Lung (tissue), 12 donors: ENCODE measurements around the gene ZBTB46. TPM values are rescaled to one million over a fixed set of nuclear protein-coding genes. Genes with fewer than 3 reads are reported as not detected.

Experiments
- ATAC-seq: fragments of 200-7000 bp; cut with Tn5 transposase; one replicate; pipeline ENCODE4 v1.9.1; 2020; ENCODE audit warnings: moderate number of reproducible peaks; ENCODE audit not compliant: insufficient read depth, low FRiP score
- DNase-seq, 3 donors: peaks; one replicate each; pipeline ENCODE4 v3.0.0-alpha.2; 2013 to 2017
- H3K27ac ChIP-seq, 2 donors: one replicate each; pipeline ENCODE4 v1.5.1; 2013; ENCODE audit warnings: mild to moderate bottlenecking in 2 of 2, moderate library complexity in 2 of 2, control low read depth in 1 of 2, inconsistent platforms in 1 of 2, low read depth in 1 of 2, low read length in 1 of 2
- H3K27me3 ChIP-seq, 3 donors: one replicate each; pipeline ENCODE4 v1.5.1; 2013; ENCODE audit warnings: low read length in 2 of 3; ENCODE audit not compliant: control insufficient read depth in 3 of 3, insufficient read depth in 3 of 3
- H3K36me3 ChIP-seq, 4 donors: one replicate each; pipeline ENCODE4 v1.5.1; 2013; ENCODE audit warnings: low read length in 4 of 4, mild to moderate bottlenecking in 1 of 4, moderate library complexity in 1 of 4; ENCODE audit not compliant: control insufficient read depth in 4 of 4, insufficient read depth in 4 of 4
- H3K4me1 ChIP-seq, 5 donors: one replicate each; pipeline ENCODE4 v1.5.1; 2013; ENCODE audit warnings: low read length in 5 of 5, mild to moderate bottlenecking in 2 of 5, moderate library complexity in 1 of 5; ENCODE audit not compliant: control insufficient read depth in 5 of 5, insufficient read depth in 5 of 5
- H3K4me3 ChIP-seq: one replicate; pipeline ENCODE4 v1.5.1; 2013; ENCODE audit warnings: mild to moderate bottlenecking, control low read depth, moderate library complexity
- H3K9ac ChIP-seq, 2 donors: one replicate each; pipeline ENCODE4 v1.5.1; 2013; ENCODE audit warnings: low read length in 2 of 2, control low read depth in 1 of 2; ENCODE audit not compliant: insufficient read depth in 1 of 2
- H3K9me3 ChIP-seq, 4 donors: one replicate each; pipeline ENCODE4 v1.5.1; 2013; ENCODE audit warnings: low read length in 3 of 4, mild to moderate bottlenecking in 1 of 4, moderate library complexity in 1 of 4; ENCODE audit not compliant: control insufficient read depth in 4 of 4, insufficient read depth in 3 of 4
- CTCF ChIP-seq: IDR thresholded peaks from 2 replicates; pipeline ENCODE4 v1.5.1; 2012; ENCODE audit warnings: mild to moderate bottlenecking; ENCODE audit errors: control extremely low read depth, extremely low read depth
- WGBS, 2 donors: extraction: QIAGEN DNeasy Blood & Tissue Kit; methylation state at CpG; one replicate each; pipeline ENCODE4 v1.1.7; 2013; 5-methylcytosine and 5-hydroxymethylcytosine counted together
- polyA plus RNA-seq, 2 donors: library from polyadenylated mRNA; stranded (reverse); fragments of 200-250 nt; gene quantifications; one replicate each; pipeline ENCODE4 v1.2.1, GENCODE V29; 2013
- total RNA-seq, 2 donors: library from RNA; depleted of rRNA in 1 of 2; stranded (reverse); fragments of >200 nt in 1 of 2; gene quantifications; one replicate each; pipeline ENCODE4 v1.2.1, GENCODE V29; 2014 to 2021
- donor health status: control.
- donor health status: control.
- donor health status: Bipolar disorder and iron deficiency.
- donor health status: healthy.
- donor health status: DM: yes; HTN: yes; CAD: no.

ZBTB46 gene
- total and polyA plus RNA-seq, 4 donors, result 3.4 to 15.3 (median 7.6) TPM

GRCh38 chr20:63771046-63771707, 59.9 kb downstream of the ZBTB46 start:
- H3K4me3 ChIP-seq, result no peak overlapping the region
- H3K9me3 ChIP-seq, result no peaks in the 10 kb centered on the region
- H3K4me1 ChIP-seq, result peaks cover 0 to 14% (median 5%) of the 10 kb centered on the region in 5 donors
- DNase-seq (no peak), ATAC-seq (no peak)
- TF ChIP-seq CTCF, result no peak
- WGBS, 2 donors, result 93 to 95% methylated on average over 52 of the region's 52 CpGs
- H3K27ac ChIP-seq, result no peak overlapping the region
- peaks cover 0 to 21% (median 5%) of the 10 kb centered on the region in 4 donors for H3K36me3 ChIP-seq
- H3K27me3 ChIP-seq, result no peaks in the 10 kb centered on the region
- H3K9ac ChIP-seq, result no peak overlapping the region

GRCh38 chr20:63769891-63770474, 61.1 kb downstream of the ZBTB46 start:
- Histone ChIP-seq H3K4me3 (no peak overlapping the region), H3K27me3 (no peaks in the 10 kb centered on the region), H3K9me3 (no peaks in the 10 kb centered on the region), H3K27ac (no peak overlapping the region), H3K36me3 (peaks cover 0 to 18% (median 5%) of the 10 kb centered on the region in 4 donors), H3K9ac (no peak overlapping the region), H3K4me1 (peaks cover 0 to 6% (median 5%) of the 10 kb centered on the region in 5 donors)
- DNase-seq (no peak), ATAC-seq (no peak)
- 95% methylated on average over 31 of the region's 31 CpGs for WGBS, 2 donors
- TF ChIP-seq CTCF, result no peak

GRCh38 chr20:63768591-63769515, 62.2 kb downstream of the ZBTB46 start:
- peaks cover 0 to 18% (median 5%) of the 10 kb centered on the region in 4 donors for H3K36me3 ChIP-seq
- H3K9ac ChIP-seq, result no peak overlapping the region
- TF ChIP-seq CTCF, result no peak
- H3K9me3 ChIP-seq, result no peaks in the 10 kb centered on the region
- no peak overlapping the region for H3K27ac ChIP-seq
- no peaks in the 10 kb centered on the region for H3K27me3 ChIP-seq
- peaks cover 0 to 5% (median 0%) of the 10 kb centered on the region in 5 donors for H3K4me1 ChIP-seq
- DNase-seq (no peak), ATAC-seq (no peak)
- no peak overlapping the region for H3K4me3 ChIP-seq
- WGBS, 2 donors, result 94 to 95% methylated on average over 26 of the region's 26 CpGs
